OCI-LY3 (cell line): ENCODE results near the gene BRPF3.
"Not testable (repeated sequence)": the region's sequence is repeated elsewhere in the genome, so short reads cannot be mapped to it uniquely, and the experiment has no call there.

Source experiments
- EZH2phosphoT487 ChIP-seq: fragments of 200-600 bp; shearing (Covaris generic); IDR thresholded peaks from 2 replicates; pipeline ENCODE4 v1.6.1; 2018; ENCODE audit warnings: antibody characterized with exemption, mixed run types, low read depth
- TF ChIP-seq, protein P1 (sequence below): fragments of 200-600, 300-600 bp; sonication (generic); IDR thresholded peaks from 2 replicates; pipeline ENCODE4 v1.5.1; 2014; ENCODE audit warnings: antibody characterized with exemption, low read length, low read depth

GRCh38 chr6:36218516-36218915, 22.0 kb downstream of the BRPF3 start:
- TF ChIP-seq, protein P1, sequence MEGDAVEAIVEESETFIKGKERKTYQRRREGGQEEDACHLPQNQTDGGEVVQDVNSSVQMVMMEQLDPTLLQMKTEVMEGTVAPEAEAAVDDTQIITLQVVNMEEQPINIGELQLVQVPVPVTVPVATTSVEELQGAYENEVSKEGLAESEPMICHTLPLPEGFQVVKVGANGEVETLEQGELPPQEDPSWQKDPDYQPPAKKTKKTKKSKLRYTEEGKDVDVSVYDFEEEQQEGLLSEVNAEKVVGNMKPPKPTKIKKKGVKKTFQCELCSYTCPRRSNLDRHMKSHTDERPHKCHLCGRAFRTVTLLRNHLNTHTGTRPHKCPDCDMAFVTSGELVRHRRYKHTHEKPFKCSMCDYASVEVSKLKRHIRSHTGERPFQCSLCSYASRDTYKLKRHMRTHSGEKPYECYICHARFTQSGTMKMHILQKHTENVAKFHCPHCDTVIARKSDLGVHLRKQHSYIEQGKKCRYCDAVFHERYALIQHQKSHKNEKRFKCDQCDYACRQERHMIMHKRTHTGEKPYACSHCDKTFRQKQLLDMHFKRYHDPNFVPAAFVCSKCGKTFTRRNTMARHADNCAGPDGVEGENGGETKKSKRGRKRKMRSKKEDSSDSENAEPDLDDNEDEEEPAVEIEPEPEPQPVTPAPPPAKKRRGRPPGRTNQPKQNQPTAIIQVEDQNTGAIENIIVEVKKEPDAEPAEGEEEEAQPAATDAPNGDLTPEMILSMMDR, result not testable (repeated sequence)
- not testable (repeated sequence) for TF ChIP-seq EZH2phosphoT487
